SU-DHL-6 (cell line): ENCODE measurements around the gene DDX51.
"Not testable (repeated sequence)": the region's sequence is repeated elsewhere in the genome, so short reads cannot be mapped to it uniquely, and the experiment has no call there.

Experiments used
- H2AFZ ChIP-seq: fragments of 200-600 bp; sonication (generic); 2 replicates; pipeline ENCODE4 v1.6.1; 2014; ENCODE audit warnings: low read depth, mild to moderate bottlenecking, moderate library complexity, mixed read lengths, antibody characterized with exemption, low read length; ENCODE audit not compliant: severe bottlenecking
- H3F3A ChIP-seq: fragments of 200-600 bp; shearing (Covaris generic); 2 replicates; pipeline ENCODE4 v1.6.0; 2016; ENCODE audit warnings: antibody characterized with exemption, mild to moderate bottlenecking; ENCODE audit not compliant: insufficient read depth
- H3K27ac ChIP-seq: fragments of 200-600 bp; sonication (generic); 2 replicates; pipeline ENCODE4 v1.5.1; 2016; ENCODE audit warnings: low read depth, mild to moderate bottlenecking, low read length, moderate library complexity, mixed read lengths
- H3K27me3 ChIP-seq: fragments of 200-600 bp; sonication (generic), shearing (Covaris generic); 2 replicates; pipeline ENCODE4 v1.6.0; 2014; ENCODE audit warnings: mild to moderate bottlenecking, low read length
- H3K36me3 ChIP-seq: fragments of 200-600 bp; sonication (generic); 2 replicates; pipeline ENCODE4 v1.6.1; 2014; ENCODE audit warnings: mild to moderate bottlenecking, low read length, mixed read lengths
- H3K4me2 ChIP-seq: fragments of 300-600, 200-600 bp; shearing (Covaris generic), sonication (generic); 2 replicates; pipeline ENCODE4 v1.6.0; 2014; ENCODE audit warnings: low read length, low read depth, mild to moderate bottlenecking; ENCODE audit not compliant: poor library complexity, severe bottlenecking
- H3K4me3 ChIP-seq: fragments of 200-600 bp; sonication (generic); 2 replicates; pipeline ENCODE4 v1.5.1; 2014; ENCODE audit warnings: antibody characterized with exemption, low read length, mild to moderate bottlenecking, mixed read lengths; ENCODE audit not compliant: insufficient read depth, poor library complexity, severe bottlenecking
- H3K79me2 ChIP-seq: fragments of 200-600 bp; sonication (generic); 2 replicates; pipeline ENCODE4 v1.6.1; 2014; ENCODE audit warnings: mild to moderate bottlenecking, low read length, moderate library complexity; ENCODE audit not compliant: insufficient read depth
- H3K9ac ChIP-seq: fragments of 200-600 bp; sonication (generic); 2 replicates; pipeline ENCODE4 v1.7.0; 2014; ENCODE audit warnings: mild to moderate bottlenecking, low read length
- H3K9me2 ChIP-seq: fragments of 200-600 bp; sonication (generic); replicated peaks from 2 replicates; pipeline ENCODE4 v1.6.1; 2014; ENCODE audit warnings: low read length; ENCODE audit not compliant: insufficient read depth
- H3K9me3 ChIP-seq: fragments of 200-600 bp; sonication (generic); 2 replicates; pipeline ENCODE4 v1.6.1; 2014; ENCODE audit warnings: low read length, mixed read lengths; ENCODE audit not compliant: insufficient read depth
- H4K20me1 ChIP-seq: fragments of 200-600 bp; sonication (generic); 2 replicates; pipeline ENCODE4 v1.6.1; 2014; ENCODE audit warnings: low read depth, mild to moderate bottlenecking, antibody characterized with exemption, low read length, moderate library complexity, mixed read lengths
- EZH2phosphoT487 ChIP-seq: fragments of 200-600 bp; sonication (generic), shearing (Covaris generic); conservative IDR thresholded peaks from 2 replicates; pipeline ENCODE4 v1.6.1; 2018; ENCODE audit warnings: mild to moderate bottlenecking, antibody characterized with exemption, low read length, moderate library complexity, mixed read lengths
- TF ChIP-seq, protein P1 (sequence below): fragments of 200-600 bp; sonication (generic); IDR thresholded peaks from one replicate; pipeline ENCODE4 v1.5.1; 2017; ENCODE audit warnings: antibody characterized with exemption, mild to moderate bottlenecking, low read length, moderate library complexity; ENCODE audit not compliant: insufficient read depth, poor library complexity, severe bottlenecking

DDX51 gene

DNA sequence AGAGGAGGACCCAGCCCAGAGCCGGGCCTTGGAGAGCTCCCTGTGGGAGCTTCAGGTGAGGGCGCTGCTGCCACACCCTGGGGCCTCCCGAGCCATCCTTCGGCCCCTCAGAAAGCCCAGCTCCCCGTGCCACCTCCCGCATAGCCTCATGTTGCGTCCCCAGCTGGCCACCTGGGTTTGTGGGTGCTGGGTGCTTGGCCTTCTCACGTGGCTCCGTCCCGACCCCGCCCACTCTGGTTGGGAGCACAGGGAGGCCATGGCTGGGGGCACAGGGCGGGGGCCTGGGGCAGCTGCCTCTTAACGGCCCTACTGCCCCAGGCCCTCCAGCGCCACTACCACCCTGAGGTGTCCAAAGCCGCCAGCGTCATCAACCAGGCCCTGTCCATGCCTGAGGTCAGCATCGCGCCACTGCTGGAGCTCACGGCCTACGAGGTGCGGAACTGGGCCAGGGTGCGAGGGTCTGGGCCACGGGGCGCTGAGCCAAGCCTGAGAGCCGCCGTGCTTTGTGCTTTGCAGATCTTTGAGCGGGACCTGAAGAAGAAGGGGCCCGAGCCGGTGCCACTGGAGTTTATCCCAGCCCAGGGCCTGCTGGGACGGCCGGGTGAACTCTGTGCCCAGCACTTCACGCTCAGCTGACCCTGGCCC, 7.8 kb upstream of the DDX51 start:
- TF ChIP-seq, protein P1, sequence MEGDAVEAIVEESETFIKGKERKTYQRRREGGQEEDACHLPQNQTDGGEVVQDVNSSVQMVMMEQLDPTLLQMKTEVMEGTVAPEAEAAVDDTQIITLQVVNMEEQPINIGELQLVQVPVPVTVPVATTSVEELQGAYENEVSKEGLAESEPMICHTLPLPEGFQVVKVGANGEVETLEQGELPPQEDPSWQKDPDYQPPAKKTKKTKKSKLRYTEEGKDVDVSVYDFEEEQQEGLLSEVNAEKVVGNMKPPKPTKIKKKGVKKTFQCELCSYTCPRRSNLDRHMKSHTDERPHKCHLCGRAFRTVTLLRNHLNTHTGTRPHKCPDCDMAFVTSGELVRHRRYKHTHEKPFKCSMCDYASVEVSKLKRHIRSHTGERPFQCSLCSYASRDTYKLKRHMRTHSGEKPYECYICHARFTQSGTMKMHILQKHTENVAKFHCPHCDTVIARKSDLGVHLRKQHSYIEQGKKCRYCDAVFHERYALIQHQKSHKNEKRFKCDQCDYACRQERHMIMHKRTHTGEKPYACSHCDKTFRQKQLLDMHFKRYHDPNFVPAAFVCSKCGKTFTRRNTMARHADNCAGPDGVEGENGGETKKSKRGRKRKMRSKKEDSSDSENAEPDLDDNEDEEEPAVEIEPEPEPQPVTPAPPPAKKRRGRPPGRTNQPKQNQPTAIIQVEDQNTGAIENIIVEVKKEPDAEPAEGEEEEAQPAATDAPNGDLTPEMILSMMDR = no peak
- TF ChIP-seq EZH2phosphoT487 = no peak
- Histone ChIP-seq H3K27me3 (no peaks in the 10 kb centered on the region), H4K20me1 (no peaks in the 10 kb centered on the region), H3K36me3 (peaks cover 10% of the 10 kb centered on the region), H3K9me2 (no peaks in the 10 kb centered on the region), H3K9ac (no peak overlapping the region), H3F3A (peaks cover 9% of the 10 kb centered on the region), H3K79me2 (peaks cover 5% of the 10 kb centered on the region; the same call in 1 of the 2 replicates), H3K9me3 (peaks cover 12% of the 10 kb centered on the region; the same call in 1 of the 2 replicates), H3K27ac (no peak overlapping the region), H3K4me2 (no peak overlapping the region), H2AFZ (no peak overlapping the region), H3K4me3 (no peak overlapping the region)

DNA sequence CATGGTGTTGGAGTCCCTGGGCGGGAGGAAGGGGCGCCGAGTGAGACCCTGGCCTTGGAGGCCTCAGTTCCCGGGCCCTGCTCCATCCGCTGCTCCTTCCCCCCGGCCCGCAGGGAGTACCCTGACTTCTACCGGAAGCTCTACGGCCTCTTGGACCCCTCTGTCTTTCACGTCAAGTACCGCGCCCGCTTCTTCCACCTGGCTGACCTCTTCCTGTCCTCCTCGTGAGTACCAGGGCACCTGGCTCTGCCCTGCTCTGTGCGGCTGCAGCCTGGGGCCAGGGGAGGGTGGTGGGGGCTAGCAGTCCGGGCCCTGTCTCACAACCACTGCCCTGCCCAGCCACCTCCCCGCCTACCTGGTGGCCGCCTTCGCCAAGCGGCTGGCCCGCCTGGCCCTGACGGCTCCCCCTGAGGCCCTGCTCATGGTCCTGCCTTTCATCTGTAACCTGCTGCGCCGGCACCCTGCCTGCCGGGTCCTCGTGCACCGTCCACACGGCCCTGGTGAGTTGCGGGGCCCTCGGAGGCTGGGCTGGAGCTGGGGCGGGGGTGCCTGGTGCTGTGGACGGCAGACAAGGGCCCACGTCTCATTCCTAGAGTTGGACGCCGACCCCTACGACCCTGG, 7.1 kb upstream of the DDX51 start:
- Histone ChIP-seq H3K27me3 (no peaks in the 10 kb centered on the region), H3K9ac (no peak overlapping the region), H3K79me2 (peaks cover 8% of the 10 kb centered on the region; the same call in 1 of the 2 replicates), H3F3A (peaks cover 2% of the 10 kb centered on the region; the same call in 1 of the 2 replicates), H2AFZ (no peak overlapping the region), H4K20me1 (no peaks in the 10 kb centered on the region), H3K4me2 (no peak overlapping the region), H3K9me2 (no peaks in the 10 kb centered on the region), H3K9me3 (peaks cover 5% of the 10 kb centered on the region; the same call in 1 of the 2 replicates), H3K36me3 (0 out of 2 replicates have a peak, but pooled peaks cover 4% of the 10 kb centered on the region), H3K4me3 (no peak overlapping the region), H3K27ac (no peak overlapping the region)
- TF ChIP-seq, protein P1 = no peak
- TF ChIP-seq EZH2phosphoT487 = no peak

DNA sequence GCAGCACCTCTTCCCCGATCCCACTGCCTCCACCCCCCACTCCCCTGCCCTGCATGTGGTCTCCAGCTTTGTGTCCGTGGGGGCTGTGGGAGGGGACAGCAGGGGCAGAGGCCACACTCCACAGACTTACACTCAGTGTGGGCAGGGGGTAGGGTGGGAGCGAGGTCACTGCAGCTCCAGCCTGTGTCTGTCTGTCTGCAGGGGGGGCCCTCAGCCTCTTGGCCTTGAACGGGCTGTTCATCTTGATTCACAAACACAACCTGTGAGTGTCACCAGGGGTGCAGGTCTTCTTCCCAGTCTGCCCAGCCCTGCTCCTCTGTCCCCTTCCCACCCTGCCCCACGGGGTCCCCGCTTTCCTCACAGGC, 6.6 kb upstream of the DDX51 start:
- H3K36me3 ChIP-seq = no peaks in the 10 kb centered on the region
- no peaks in the 10 kb centered on the region for H4K20me1 ChIP-seq

DNA sequence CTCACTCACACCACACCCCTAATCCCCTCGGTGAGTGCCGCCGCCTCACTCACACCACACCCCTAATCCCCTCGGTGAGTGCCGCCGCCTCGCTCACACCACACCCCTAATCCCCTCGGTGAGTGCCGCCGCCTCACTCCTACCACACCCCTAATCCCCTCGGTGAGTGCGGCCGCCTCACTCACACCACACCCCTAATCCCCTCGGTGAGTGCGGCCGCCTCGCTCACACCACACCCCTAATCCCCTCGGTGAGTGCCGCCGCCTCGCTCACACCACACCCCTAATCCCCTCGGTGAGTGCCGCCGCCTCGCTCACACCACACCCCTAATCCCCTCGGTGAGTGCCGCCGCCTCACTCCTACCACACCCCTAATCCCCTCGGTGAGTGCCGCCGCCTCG, 5.4 kb upstream of the DDX51 start:
- not testable (repeated sequence) for H3K27me3 ChIP-seq, H3K36me3 ChIP-seq, H3K27ac ChIP-seq, H3K9ac ChIP-seq, H2AFZ ChIP-seq, H3K9me3 ChIP-seq, H4K20me1 ChIP-seq, H3F3A ChIP-seq, H3K4me2 ChIP-seq, H3K4me3 ChIP-seq, H3K9me2 ChIP-seq
- H3K79me2 ChIP-seq = peaks cover 25% of the 10 kb centered on the region

More for the DNA sequence above, 6.6 kb upstream of the DDX51 start:
- H3K79me2 ChIP-seq = peaks cover 13% of the 10 kb centered on the region
- peaks cover under 1% of the 10 kb centered on the region; the same call in 1 of the 2 replicates for H3K9me3 ChIP-seq
- H3K9ac ChIP-seq = no peak overlapping the region
- TF ChIP-seq EZH2phosphoT487 = no peak
- TF ChIP-seq, protein P1 = no peak
- H3K27me3 ChIP-seq = no peaks in the 10 kb centered on the region
- H3K27ac ChIP-seq = no peak overlapping the region
- no peak overlapping the region for H3K4me3 ChIP-seq
- H2AFZ ChIP-seq = no peak overlapping the region
- no peaks in the 10 kb centered on the region for H3F3A ChIP-seq
- H3K4me2 ChIP-seq = no peak overlapping the region
- H3K9me2 ChIP-seq = no peaks in the 10 kb centered on the region
